Activated effector memory CD4-positive, alpha-beta T cell treated with Interleukin-2 at 50 U/mL for 16 hours (primary cell): Measurements from ENCODE around the gene JOSD2.

Experiments
- DNase-seq: peaks from one replicate; pipeline ENCODE4 v3.0.0-alpha.2; 2020

JOSD2 gene

GRCh38 chr19:50511069-50511822 is at the start of gene JOSD2:
TSS of gene JOSD2 (minus strand) at chr19:50511191. CDS start at chr19:50510431, 760 bp downstream.
- peak; percentile 96 for DNase-seq

- DNase-seq: no peak
These were observed 48.6 kb upstream of the JOSD2 start for GRCh38 chr19:50559636-50560035.

DNA sequence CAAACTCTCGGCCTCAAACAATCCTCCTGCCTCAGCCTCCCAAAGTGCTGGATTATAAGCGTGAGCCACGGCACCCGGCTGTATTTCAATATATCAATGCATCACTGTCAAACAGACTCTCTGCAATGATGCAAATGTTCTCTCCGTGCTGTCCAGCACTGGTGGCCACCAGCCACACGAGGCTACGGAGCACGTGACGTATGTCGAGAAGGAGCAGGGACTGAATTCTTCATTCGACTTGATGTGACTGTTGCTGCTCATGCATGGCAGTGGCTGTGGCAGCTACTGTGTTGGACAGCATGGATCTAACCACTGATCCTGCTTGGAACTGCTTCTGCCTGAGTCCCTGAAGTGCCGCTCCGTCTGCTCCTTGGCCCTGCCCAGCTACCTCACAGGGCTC is 47.5 kb upstream of the JOSD2 start:
- no peak for DNase-seq

DNA sequence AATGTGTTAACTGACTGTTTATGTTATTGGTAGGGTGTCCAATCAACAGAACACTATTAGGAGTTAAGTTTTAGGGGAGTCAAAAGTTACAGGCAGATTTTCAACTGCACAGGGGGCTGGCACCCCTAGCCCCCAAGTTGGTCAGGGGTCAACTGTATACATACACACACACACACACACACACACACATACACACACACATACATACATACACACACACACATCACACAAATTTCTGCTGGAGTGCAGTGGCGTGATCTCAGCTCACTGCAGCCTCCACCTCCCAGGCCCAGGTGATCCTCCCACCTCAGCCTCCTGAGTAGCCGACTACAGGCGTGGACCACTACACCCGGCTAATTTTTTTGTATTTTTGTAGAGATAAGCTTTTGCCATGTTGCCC is 47.0 kb upstream of the JOSD2 start:
- no peak for DNase-seq

DNA sequence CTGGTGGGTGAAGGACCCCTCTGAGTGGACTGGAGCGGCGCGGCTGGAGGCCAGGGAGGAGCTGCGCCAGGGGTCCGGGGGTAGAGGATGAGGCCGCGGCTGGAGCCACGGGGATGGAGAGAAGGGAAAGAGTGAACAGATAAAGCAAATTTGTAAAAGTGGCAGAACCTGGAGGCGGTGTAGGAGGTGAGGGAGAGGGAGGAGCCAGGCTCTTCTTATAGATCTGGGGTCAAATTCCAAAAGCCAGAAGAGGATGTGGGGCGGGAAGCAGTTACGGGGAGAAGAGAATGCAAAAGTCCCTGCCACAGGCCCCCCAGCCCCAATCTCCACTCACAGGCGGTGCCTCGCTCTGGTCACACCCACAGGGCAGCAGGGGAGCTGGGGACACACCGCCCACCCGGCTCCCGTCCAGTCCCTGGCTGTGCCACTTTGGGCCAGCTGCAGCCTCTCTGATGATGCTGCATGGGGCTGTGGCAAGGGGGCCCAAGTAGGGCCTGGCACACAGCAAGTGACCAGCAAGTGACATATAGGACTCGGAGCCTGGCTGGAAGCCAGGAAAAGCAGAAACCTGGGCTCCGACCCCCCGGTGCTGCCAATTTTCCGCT is 46.1 kb upstream of the JOSD2 start:
- DNase-seq: no peak

DNA sequence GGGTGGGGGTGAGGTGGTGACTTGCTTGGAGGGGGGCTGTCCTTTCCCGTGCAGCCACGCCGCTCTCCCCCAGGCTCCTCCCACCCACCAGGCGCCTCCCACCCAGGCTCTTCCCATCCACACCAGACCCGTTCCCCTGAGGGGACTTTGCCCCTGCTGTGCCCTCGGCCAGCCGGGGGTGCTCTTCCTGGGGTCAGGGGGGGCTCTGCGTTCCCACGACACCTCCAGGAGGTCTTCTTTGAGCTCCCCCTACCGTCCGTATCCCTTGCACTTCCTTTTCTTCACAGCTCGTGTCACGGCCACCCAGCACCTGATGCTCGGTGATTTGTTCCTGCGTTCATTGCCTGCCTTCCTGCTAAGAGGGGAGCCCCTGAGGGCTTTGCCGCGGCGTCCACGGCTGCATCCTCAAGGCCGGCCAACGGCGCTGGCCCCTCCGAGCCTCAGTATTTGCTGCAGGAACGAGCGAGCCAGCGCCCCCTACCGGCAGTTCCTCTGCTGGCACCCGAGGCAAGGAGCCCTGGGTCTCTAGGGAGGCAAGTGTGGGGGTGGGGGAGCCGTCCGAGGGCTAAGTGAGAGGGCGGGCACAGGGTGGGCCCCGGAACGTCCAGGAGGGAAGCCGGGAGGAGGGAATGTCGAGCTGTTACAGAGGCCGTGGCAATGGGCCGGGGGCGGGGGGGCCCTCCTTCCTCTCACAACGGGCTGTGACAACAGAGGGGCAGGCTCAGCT is 45.5 kb upstream of the JOSD2 start:
- peak; percentile 48 for DNase-seq

- no peak for DNase-seq
These were observed 44.7 kb upstream of the JOSD2 start for GRCh38 chr19:50555450-50556281.

- no peak for DNase-seq
These were observed 44.0 kb upstream of the JOSD2 start for GRCh38 chr19:50555033-50555432.

GRCh38 chr19:50554212-50554611 is 43.2 kb upstream of the JOSD2 start:
- DNase-seq: no peak

DNA sequence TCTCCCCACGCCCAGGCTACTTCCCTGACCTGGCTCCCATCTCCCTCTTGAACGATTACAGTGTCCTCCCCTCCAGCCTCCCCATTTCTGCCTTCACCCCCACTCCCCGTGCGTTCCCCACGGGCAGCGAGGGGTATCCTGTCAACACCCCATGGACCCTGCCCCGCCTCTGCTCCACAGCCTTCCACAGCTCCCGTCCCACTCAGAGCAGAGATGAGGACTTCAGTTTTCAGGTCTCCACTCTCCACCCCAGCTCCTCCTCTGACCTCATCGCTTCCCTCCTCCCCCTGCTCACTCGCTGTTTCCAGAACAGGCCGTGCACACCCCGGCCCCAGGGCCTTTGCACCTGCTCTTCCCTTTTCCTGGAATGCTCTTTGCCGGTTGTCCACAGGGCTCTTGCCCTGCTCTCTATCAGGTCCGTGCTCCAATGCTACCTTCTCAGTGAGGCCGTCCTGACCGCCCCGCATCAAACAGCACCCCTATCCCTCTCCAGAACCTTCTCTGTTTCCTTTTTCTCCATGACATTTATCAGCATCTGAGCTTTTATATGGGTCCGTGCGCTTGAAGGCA is 42.2 kb upstream of the JOSD2 start:
- no peak for DNase-seq

- no peak for DNase-seq
These were observed 41.5 kb upstream of the JOSD2 start for GRCh38 chr19:50552540-50552939.

DNA sequence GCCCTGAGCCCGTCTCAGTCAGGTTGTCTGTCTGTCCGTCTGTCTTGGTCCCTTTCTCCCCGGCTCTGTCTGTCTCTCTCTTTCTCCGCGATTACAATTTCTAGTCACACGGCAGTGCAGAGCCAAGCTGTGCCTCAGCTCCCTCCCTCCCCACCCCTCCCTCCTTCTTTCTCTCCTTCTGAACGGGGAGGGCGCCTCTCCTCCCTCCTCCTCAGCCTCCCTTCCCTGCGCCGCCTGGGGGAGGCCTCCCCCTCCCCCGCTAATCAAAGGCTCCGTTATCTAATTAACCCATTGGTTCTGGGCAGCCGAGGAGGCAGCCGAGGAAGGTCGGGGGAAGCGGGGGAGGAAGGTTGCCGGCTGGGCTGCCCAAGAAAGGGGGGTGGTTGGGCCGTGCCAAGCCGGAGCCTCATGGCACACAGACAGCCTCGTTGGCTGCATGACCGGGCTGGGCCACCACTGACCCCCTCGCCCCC is 40.8 kb upstream of the JOSD2 start:
- no peak for DNase-seq

DNA sequence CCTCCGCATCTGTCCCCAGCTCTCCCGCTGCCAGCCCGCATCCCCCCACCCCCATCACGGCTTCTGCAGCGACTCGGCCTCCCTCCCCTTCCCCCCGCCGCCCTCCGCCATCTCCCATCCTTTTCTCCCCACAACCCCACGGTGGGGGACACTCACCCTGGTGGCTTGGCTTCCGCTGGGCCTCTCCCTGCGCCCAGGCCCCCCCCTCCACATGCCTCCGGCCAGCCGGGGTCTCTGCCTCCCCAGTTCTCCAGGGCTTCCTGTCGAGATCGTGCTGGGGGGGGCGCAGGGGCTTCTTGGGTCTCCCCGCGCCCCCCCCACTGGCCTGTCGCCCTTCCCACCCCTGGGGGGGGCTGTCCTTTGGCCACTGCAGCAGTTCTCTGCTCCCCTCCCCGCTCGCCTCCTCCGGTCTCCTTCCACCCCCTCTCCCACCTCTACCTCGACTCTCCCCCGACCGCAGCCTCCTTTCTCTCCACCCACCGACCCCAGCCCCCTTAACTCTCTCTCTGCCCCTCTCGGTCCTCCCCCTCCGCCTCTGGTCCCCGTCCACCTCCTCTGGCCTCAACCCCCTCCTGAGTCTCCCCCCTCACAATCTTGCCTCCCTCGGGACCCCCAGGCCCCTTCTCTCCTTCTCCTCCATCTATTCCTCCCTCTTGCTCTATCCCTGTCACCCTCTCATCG is 40.2 kb upstream of the JOSD2 start:
- DNase-seq: no peak

- DNase-seq: no peak
These were observed 39.6 kb upstream of the JOSD2 start for GRCh38 chr19:50550594-50550966.

GRCh38 chr19:50549927-50550593 is 39.1 kb upstream of the JOSD2 start:
- no peak for DNase-seq

DNA sequence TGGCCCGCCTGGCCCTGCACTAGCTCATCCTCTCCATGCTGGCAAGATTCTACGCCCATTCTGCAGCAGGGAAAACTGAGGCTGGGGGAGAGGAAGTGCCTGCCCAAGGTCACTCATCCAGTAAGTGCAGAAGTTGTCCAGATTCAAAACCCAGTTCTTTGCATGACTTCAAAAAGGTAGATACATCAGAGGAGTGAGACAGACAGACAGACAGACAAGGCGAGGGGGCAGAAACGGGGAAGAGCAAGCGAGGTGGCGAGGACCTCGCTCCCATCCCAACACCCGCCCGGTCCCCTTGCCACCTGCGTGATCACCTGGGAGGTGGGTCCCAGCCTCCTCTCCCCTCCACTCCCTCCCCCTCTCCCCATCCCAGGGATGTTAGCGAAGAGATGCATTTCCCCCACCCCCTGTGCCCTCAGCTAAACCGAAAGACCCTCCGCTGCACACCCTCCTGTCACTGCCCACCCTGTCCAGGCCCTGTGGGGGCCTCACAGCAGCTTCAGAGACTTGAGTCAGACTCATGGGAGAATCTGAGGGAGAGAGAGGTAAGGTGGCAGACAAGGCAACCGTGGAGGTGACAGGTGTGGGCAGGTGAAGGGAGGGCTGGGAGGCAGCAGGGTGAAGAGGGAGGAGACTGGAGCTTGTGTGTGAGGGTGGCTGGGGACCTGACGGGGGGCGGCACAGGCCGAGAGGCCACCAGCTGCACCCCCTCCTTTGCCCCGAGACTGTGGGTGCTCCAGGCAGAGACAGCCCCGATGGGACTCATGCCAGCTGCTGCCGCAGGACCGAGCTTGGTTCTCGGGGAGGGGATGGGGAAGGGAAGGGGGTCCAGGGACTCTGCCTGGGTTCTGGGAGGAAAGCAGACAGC is 38.3 kb upstream of the JOSD2 start:
- no peak for DNase-seq

GRCh38 chr19:50548191-50549058 is 37.4 kb upstream of the JOSD2 start:
- no peak for DNase-seq

- no peak for DNase-seq
These were observed 36.6 kb upstream of the JOSD2 start for GRCh38 chr19:50547385-50548190.
